Islet precursor cell (in vitro differentiated cells): ENCODE data around the gene GPR158.

ENCODE experiments used
- DNase-seq: peaks from one replicate; pipeline ENCODE4 v3.0.0-alpha.2; 2018

GPR158 gene

DNA sequence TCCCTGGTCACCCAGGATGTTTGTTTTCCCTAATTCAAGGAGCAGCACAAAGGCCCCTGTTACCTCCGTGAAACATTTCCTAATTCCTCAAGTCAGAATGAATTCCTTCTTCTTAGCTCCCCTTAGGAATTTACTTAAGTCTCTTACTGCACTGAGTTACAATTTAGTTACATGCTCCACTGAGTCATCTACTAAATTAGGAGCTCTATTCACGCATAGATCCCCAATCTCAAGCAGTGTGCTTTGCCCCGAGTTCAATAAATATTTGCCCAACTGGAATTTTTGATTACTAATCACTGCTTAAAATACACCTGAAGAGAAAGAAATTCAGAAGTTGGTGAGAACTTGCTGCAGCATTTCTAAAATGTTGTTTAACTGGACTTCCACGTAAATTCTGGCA, 429.8 kb downstream of the GPR158 start:
- no peak for DNase-seq

DNA sequence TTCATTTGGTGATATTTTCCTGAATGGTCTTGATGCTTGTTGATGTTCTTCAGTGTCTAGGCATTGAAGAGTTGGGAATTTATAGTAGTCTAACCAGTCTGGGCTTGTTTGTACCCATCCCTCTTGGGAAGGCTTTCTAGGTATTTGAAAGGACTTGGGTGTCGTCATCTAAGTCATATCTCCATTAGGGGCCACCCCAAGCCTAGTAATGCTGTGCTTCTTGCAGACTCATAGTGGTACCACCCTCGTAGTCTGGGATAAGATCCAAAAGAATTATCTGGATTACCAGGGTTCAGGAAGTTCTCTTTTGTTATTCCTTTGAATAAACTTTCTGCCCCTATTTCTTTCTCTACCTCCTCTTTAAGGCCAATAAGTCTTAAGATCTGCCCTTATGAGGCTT, 439.9 kb downstream of the GPR158 start:
- no peak for DNase-seq

DNA sequence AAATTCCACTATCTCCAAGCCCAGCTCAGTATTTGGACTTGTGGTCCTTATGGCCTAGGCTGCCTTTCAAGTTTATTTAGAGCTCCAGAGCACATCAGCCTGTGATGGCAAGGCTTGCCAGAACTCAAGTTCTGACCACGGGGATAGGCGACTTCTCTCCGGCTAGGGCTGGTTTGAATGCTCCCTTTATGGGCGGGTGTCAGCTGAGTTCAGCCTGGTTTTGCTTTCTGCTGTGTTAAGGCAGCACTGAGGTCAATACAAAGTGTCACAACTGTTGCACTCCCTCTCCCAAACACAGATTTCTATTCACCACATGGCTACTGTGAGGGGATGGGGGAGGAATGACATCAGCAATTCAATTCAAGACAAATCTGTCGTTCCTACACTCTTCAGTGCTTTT, 441.1 kb downstream of the GPR158 start:
- DNase-seq = no peak

DNA sequence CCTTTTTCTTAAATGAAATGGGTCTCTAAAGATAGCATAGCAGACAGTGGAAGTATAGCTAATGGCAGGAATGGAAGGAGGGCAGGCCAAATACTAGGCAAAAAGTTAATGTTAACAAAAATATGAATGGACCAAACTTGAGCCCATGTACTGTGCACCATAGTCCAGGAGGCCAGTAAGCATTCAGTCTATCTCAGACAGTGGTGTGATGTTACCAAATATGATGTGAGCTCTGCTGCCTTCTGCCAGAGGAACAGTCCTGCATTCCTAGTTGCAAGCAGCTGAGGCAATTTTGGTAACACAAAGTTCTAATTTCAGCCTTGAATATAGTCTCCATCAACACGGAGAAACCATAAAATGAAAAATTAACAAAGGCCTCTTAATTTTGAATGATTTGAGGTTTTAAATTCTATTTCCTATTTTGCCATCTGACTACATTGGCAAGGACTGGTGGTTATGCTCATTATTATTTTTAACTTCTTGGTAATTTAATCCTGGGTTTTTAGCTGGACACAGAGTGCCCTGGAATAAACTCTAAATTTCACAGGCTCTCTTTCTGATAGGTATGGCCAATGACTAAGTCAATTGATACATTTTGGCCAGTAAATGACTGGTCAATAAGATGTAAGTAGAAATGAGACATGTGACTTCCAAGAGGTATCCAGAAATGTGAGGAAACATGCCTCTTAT, 442.2 kb downstream of the GPR158 start:
- no peak for DNase-seq

DNA sequence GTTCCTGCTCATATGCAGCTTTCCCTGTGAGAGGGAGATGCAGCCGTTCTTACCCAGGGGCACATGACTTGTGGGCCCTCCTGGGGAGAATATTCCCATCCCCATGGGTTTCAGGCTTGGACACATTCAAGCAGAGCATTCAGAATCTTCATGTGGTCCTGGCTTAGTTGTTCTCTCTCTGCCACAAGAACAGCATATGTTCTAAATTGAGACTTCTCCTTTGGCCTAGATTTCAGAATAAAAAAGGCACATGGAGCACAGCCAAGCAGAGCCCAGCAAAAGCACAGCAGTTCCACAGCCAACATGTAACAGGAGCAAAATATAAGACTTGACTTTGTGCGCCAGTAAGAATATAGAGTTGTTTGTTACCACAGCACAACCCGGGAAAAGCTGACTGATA, 452.8 kb downstream of the GPR158 start:
- DNase-seq = no peak

DNA sequence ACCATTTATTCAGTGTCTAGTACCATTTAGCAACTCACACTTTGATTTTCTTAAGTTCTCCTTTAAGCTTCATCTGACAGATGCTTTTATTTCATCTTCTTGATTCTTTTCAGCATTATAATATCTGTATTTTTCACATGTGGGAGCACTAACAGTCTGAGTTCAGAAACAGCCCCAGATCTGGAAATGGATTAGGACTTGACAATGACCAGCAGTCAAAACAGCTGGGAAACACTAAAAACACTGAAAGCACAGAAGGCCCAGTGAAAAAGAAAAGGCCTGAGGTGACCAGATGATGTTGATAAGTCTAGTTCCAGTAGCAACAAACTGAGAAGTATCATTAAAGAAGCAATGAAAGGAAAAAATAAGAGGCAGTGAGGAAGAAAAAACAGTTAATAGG, 454.5 kb downstream of the GPR158 start:
- no peak for DNase-seq

DNA sequence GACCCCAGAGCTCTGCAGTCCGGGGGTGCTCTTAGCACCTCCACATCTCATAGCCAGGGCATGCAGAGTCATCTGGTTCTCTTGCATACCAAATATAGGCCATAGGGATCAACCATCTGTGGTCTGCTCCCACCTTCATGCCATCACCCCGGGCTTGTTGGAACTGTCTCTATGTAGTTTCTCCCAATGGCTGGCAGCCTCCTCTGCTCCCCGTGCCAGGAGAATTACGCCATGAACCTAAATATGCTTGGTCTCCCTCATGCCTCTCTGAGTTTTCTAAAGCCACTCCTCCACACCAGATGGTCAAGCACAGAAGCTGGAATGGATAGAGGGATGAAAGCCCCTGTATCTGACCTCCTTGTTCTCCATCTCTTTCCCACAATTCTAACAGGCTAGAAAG, 456.7 kb downstream of the GPR158 start:
- DNase-seq = no peak

DNA sequence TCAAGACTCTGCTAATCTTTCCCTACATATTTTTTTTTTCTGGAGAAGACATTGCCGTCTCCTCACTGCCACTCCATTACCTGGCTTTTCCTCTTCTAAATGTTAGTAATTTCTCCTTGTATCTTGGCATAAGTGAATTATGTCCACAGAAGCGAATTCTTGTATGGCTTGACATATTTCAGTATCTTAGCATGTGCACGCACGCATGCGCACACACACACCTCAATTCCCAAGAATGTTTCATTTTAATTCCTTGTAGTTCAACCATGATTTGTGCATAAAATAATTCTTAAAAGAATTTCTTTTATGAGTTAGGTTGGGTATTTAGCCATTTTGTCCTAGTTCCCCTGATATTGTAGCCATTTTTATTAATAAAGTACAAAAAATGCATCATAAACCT, 458.0 kb downstream of the GPR158 start:
- no peak for DNase-seq

DNA sequence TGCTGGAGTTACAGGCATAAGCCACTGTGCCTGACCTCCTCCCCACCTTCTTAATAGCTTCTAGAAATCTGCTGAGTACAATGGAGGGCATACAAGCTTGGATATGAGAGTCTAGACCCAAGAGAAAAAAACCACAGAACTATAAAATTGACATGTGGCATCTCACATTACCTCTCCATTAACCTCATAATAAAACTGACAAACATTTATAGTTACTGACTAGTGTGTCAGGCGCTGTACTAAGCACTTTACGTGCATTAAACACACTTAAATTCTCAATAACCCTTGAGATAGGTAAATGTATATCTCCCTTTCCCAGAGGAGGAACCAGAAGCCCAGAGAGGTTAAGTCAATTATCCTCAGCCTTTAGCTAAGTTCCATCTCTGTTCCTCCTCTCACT, 458.7 kb downstream of the GPR158 start:
- no peak for DNase-seq

DNA sequence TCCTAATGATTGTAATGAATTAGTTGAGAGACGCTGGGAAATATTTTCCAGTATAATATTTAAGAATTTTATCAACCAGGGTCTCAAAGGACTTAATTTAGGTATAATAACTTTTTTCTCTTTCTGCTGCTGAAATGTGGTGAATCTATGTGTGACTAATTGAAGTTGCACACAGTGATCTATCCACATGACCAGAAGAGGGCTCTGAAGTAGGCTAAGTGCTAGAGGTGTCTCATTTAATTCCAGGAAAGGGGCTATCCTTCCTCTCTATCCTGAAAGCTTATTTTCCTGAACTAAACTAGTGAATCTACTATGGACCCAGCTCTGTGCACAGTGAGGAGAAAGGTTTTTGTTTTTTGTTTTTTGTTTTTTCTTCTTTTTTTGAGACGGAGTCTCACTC, 464.8 kb downstream of the GPR158 start:
- DNase-seq = no peak

DNA sequence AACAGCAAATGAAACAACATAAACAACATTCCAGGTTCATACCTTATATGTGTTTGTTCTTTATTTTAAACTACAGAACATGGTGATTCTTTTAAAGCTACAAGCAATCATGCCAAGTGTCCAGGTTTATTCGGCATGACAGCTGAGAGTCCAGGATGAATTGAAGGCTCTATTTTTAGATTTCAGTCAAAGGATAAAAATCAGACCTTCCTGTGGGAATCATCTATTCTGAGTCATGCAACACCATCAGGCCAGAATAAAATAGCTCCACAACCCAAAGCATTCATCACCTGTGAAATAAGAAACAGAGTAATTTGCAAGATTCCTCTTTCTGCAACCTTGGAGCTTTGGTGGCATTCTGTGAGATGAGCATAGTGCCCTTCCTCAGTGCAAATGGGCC, 466.8 kb downstream of the GPR158 start:
- no peak for DNase-seq

DNA sequence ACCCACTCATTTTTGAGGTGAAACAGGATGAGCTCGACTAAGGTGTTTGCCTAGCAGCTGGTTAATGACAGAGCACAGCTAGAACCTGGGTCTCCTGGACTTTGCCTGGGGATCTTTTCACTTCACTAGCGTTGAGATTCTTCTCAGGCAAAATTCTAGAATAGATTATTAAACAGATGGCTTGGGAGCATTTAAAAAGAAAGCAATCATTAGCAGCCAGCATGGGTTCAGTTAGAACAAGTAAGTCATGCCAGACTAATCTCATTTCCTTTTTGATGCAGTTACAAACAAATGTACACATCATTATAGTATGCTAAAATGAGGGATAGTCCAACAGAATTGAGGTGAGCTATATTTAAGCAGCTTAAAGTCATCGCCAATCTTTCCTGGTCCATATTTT, 467.9 kb downstream of the GPR158 start:
- DNase-seq = no peak

DNA sequence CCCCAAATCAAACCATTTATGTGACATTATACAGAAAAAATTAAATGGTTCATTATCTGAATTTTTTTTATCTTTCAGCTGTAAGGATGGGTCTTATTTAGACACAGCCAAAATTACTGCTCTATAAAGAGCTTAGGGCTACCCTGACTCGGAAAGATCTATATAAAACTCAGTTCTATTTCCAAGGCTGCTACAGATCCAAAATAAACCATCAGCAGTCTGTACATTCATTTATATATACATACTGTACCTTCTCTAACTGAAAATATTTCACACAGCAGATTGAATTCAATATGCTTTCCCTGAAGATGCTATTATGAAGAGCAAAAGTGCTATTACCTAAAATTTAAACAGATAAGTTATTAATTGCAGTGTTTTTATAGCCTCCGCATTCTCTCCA, 471.6 kb downstream of the GPR158 start:
- no peak for DNase-seq

DNA sequence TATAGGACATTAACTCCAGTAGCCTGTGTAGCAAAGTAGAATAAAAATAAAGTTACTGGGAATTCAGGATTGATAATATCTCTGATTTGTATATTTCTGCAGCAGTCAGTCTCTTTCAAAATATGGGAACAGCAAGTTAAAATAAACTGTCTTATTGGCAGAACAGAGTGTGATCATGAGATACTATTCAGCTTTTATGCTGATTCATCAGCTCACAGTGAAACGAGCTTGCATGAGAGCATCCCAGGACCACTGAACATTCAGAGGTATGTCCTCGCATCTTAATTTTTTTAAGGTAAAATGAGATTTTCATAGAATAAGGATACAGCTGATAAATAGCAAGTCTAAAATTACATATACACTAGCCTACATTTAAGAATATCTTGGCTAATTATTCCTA, 476.7 kb downstream of the GPR158 start:
- no peak for DNase-seq
